Measurements from ENCODE around the gene PRICKLE2.

- TF ChIP-seq POLR2A (IDR thresholded peaks at IDR 0.05; ENCODE audit: low read depth): no peak
- no peak for TF ChIP-seq CTCF (IDR thresholded peaks at IDR 0.05)
- no peak for TF ChIP-seq EP300 (IDR thresholded peaks at IDR 0.05)
Observed at GRCh38 chr3:64226730-64227129, 1.5 kb upstream of the PRICKLE2 start.

All from esophagus muscularis mucosa (tissue), 4 donors.